ENCODE measurements around the gene MEGF6.

The MEGF6 gene

GRCh38 chr1:3533067-3534048 is 78.0 kb downstream of the MEGF6 start:
- TF ChIP-seq ZNF8 (CRISPR knock-in tag; IDR thresholded peaks at IDR 0.05): no peak
- no peak for TF ChIP-seq TSHZ2 (CRISPR knock-in tag; IDR thresholded peaks at IDR 0.05)
- no peak for TF ChIP-seq ZFP30 (CRISPR knock-in tag; IDR thresholded peaks at IDR 0.05)
- TF ChIP-seq SNAI2 (CRISPR knock-in tag; IDR thresholded peaks at IDR 0.05): no peak
- TF ChIP-seq ISL1 (CRISPR knock-in tag; IDR thresholded peaks at IDR 0.05): no peak
- no peak for ATAC-seq

- peak; percentile 16; the same call in 2 of the 3 replicates for ATAC-seq
- no peak for TF ChIP-seq ISL1 (CRISPR knock-in tag; IDR thresholded peaks at IDR 0.05)
- no peak for TF ChIP-seq TCF4 (CRISPR knock-in tag; IDR thresholded peaks at IDR 0.05; ENCODE audit: borderline replicate concordance)
- TF ChIP-seq ZFP30 (CRISPR knock-in tag; IDR thresholded peaks at IDR 0.05): no peak
- no peak for TF ChIP-seq ZFP3 (CRISPR knock-in tag; IDR thresholded peaks at IDR 0.05)
- no peak for TF ChIP-seq BACH2 (CRISPR knock-in tag; IDR thresholded peaks at IDR 0.05; ENCODE audit: borderline replicate concordance)
- TF ChIP-seq GLIS3 (CRISPR knock-in tag; IDR thresholded peaks at IDR 0.05): no peak
- TF ChIP-seq, protein P1, sequence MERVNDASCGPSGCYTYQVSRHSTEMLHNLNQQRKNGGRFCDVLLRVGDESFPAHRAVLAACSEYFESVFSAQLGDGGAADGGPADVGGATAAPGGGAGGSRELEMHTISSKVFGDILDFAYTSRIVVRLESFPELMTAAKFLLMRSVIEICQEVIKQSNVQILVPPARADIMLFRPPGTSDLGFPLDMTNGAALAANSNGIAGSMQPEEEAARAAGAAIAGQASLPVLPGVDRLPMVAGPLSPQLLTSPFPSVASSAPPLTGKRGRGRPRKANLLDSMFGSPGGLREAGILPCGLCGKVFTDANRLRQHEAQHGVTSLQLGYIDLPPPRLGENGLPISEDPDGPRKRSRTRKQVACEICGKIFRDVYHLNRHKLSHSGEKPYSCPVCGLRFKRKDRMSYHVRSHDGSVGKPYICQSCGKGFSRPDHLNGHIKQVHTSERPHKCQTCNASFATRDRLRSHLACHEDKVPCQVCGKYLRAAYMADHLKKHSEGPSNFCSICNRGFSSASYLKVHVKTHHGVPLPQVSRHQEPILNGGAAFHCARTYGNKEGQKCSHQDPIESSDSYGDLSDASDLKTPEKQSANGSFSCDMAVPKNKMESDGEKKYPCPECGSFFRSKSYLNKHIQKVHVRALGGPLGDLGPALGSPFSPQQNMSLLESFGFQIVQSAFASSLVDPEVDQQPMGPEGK (CRISPR knock-in tag; IDR thresholded peaks at IDR 0.05; ENCODE audit: borderline replicate concordance): no peak
- no peak for TF ChIP-seq ARNTL (CRISPR knock-in tag; IDR thresholded peaks at IDR 0.05; ENCODE audit: borderline replicate concordance, low read depth)
- no peak for TF ChIP-seq TOX (CRISPR knock-in tag; IDR thresholded peaks at IDR 0.05; ENCODE audit: borderline replicate concordance)
- TF ChIP-seq ESRRG (CRISPR knock-in tag; IDR thresholded peaks at IDR 0.05): no peak
- TF ChIP-seq ZNF8 (CRISPR knock-in tag; IDR thresholded peaks at IDR 0.05): no peak
- TF ChIP-seq ZNF70 (CRISPR knock-in tag; IDR thresholded peaks at IDR 0.05): no peak
- no peak for TF ChIP-seq CSDC2 (CRISPR knock-in tag; IDR thresholded peaks at IDR 0.05)
- TF ChIP-seq PPARA (CRISPR knock-in tag; IDR thresholded peaks at IDR 0.05; ENCODE audit: borderline replicate concordance): no peak
- TF ChIP-seq ZC3H10 (CRISPR knock-in tag; IDR thresholded peaks at IDR 0.05): no peak
Measured at GRCh38 chr1:3531928-3532327, 79.4 kb downstream of the MEGF6 start.

- TF ChIP-seq ZNF70 (CRISPR knock-in tag; IDR thresholded peaks at IDR 0.05) (no peak), TCF4 (CRISPR knock-in tag; IDR thresholded peaks at IDR 0.05; ENCODE audit: borderline replicate concordance) (no peak), ISL1 (CRISPR knock-in tag; IDR thresholded peaks at IDR 0.05) (no peak), OSR1 (CRISPR knock-in tag; IDR thresholded peaks at IDR 0.05) (no peak), ZFP3 (CRISPR knock-in tag; IDR thresholded peaks at IDR 0.05) (no peak), GLIS3 (CRISPR knock-in tag; IDR thresholded peaks at IDR 0.05) (no peak), ESRRG (CRISPR knock-in tag; IDR thresholded peaks at IDR 0.05) (no peak), CSDC2 (CRISPR knock-in tag; IDR thresholded peaks at IDR 0.05) (no peak), RARB (CRISPR knock-in tag; IDR thresholded peaks at IDR 0.05) (no peak)
- TF ChIP-seq, protein P2, sequence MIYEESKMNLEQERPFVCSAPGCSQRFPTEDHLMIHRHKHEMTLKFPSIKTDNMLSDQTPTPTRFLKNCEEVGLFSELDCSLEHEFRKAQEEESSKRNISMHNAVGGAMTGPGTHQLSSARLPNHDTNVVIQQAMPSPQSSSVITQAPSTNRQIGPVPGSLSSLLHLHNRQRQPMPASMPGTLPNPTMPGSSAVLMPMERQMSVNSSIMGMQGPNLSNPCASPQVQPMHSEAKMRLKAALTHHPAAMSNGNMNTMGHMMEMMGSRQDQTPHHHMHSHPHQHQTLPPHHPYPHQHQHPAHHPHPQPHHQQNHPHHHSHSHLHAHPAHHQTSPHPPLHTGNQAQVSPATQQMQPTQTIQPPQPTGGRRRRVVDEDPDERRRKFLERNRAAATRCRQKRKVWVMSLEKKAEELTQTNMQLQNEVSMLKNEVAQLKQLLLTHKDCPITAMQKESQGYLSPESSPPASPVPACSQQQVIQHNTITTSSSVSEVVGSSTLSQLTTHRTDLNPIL (CRISPR knock-in tag; IDR thresholded peaks at IDR 0.05; ENCODE audit: low read depth): no peak
- TF ChIP-seq, protein P1 (CRISPR knock-in tag; IDR thresholded peaks at IDR 0.05; ENCODE audit: borderline replicate concordance): no peak
- TF ChIP-seq, protein P3, sequence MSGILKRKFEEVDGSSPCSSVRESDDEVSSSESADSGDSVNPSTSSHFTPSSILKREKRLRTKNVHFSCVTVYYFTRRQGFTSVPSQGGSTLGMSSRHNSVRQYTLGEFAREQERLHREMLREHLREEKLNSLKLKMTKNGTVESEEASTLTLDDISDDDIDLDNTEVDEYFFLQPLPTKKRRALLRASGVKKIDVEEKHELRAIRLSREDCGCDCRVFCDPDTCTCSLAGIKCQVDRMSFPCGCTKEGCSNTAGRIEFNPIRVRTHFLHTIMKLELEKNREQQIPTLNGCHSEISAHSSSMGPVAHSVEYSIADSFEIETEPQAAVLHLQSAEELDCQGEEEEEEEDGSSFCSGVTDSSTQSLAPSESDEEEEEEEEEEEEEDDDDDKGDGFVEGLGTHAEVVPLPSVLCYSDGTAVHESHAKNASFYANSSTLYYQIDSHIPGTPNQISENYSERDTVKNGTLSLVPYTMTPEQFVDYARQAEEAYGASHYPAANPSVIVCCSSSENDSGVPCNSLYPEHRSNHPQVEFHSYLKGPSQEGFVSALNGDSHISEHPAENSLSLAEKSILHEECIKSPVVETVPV (CRISPR knock-in tag; IDR thresholded peaks at IDR 0.05): no peak
- ATAC-seq: peak; percentile 62
Measured at GRCh38 chr1:3530926-3531818, 80.1 kb downstream of the MEGF6 start.

All from SK-N-SH treated with all-trans-retinoic acid at 6 μM for 48 hours (cell line).